ENCODE results near the gene DGCR2.
"Not testable (repeated sequence)": the region's sequence is repeated elsewhere in the genome, so short reads cannot be mapped to it uniquely, and the experiment has no call there.

Gene DGCR2

DNA sequence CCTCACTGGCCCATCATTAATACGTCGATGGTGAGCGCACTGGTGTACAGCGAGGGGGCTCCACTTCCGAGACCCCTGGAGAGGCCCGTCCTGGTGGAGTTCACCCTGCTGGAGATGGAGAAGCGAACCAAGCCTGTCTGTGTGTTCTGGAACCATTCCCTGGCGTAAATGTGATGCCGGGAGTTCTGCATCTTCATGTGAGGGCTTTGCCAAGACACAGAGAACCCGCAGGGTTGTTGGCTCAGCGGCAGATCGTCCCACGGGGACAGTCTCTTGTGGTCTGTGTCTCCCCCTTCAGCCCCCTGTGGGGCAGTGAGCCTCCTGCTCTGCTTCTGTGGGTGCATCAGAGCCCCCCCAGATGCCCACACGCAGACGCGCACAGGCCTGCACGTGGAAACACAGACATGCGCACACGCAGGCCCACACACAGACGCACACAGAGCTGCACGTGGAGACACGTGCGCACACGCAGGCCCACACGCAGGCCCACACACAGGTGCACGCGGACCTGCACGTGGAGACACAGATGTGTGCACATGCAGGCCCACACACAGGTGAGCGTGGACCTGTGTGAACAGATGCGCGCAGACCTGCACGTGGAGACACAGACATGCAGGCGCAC lies 130.3 kb downstream of the DGCR2 start:
- Histone ChIP-seq H3K4me2 (peak overlapping the region in 5 of 11 experiments; percentile 18 to 24 (median 23); a peak in 3 of 22 replicates), H3K27me3 (no peaks in the 10 kb centered on the region), H3K4me1 (peaks cover 14 to 30% (median 21%) of the 10 kb centered on the region in 10 experiments), H4K20me1 (peaks cover 0 to 9% (median 0%) of the 10 kb centered on the region in 11 experiments; a peak in 2 of 22 replicates), H3K36me3 (no peaks in the 10 kb centered on the region), H3K9me3 (replicated peaks in 1 of 11) (no peaks in the 10 kb centered on the region), H3K27ac (no peak overlapping the region), H3K4me3 (no peak overlapping the region), H3K9ac (peak overlapping the region in 2 of 11 experiments; percentile 11 to 14; a peak in 2 of 22 replicates)
- TF ChIP-seq Cebpa-rat (IDR thresholded peaks at IDR 0.05) = no peak

GRCh38 chr22:18991138-18991432 lies 131.1 kb downstream of the DGCR2 start:
- H3K36me3 ChIP-seq = no peaks in the 10 kb centered on the region
- H3K27me3 ChIP-seq = no peaks in the 10 kb centered on the region
- H4K20me1 ChIP-seq = peaks cover 0 to 9% (median 0%) of the 10 kb centered on the region in 11 experiments; a peak in 2 of 22 replicates
- H3K9ac ChIP-seq = no peak overlapping the region
- H3K4me2 ChIP-seq = no peak overlapping the region
- no peak overlapping the region for H3K27ac ChIP-seq
- no peaks in the 10 kb centered on the region for H3K9me3 ChIP-seq (replicated peaks in 1 of 11)
- TF ChIP-seq Cebpa-rat (IDR thresholded peaks at IDR 0.05) = no peak
- H3K4me1 ChIP-seq = peaks cover 14 to 30% (median 21%) of the 10 kb centered on the region in 10 experiments
- H3K4me3 ChIP-seq = no peak overlapping the region

GRCh38 chr22:18990355-18991137 lies 131.7 kb downstream of the DGCR2 start:
- Histone ChIP-seq H3K4me2 (no peak overlapping the region), H3K4me1 (peaks cover 13 to 26% (median 17%) of the 10 kb centered on the region in 10 experiments), H3K9ac (no peak overlapping the region), H3K27me3 (no peaks in the 10 kb centered on the region), H3K9me3 (replicated peaks in 1 of 11) (no peaks in the 10 kb centered on the region), H3K36me3 (no peaks in the 10 kb centered on the region), H3K4me3 (no peak overlapping the region), H4K20me1 (peaks cover 0 to 9% (median 0%) of the 10 kb centered on the region in 11 experiments; a peak in 2 of 22 replicates), H3K27ac (no peak overlapping the region)
- TF ChIP-seq Cebpa-rat (IDR thresholded peaks at IDR 0.05) = no peak

GRCh38 chr22:18988958-18989357 lies 133.3 kb downstream of the DGCR2 start:
- Histone ChIP-seq H3K9me3 (replicated peaks in 1 of 11) (no peaks in the 10 kb centered on the region), H3K4me2 (no peak overlapping the region)
- no peak for TF ChIP-seq Cebpa-rat (IDR thresholded peaks at IDR 0.05)

GRCh38 chr22:18987765-18988164 lies 134.4 kb downstream of the DGCR2 start:
- Histone ChIP-seq H3K36me3 (no peaks in the 10 kb centered on the region), H3K4me3 (no peak overlapping the region), H3K4me1 (peaks cover 0 to 10% (median 3%) of the 10 kb centered on the region in 10 experiments; a peak in 8 of 20 replicates), H3K27ac (no peak overlapping the region), H3K27me3 (no peaks in the 10 kb centered on the region), H3K9me3 (replicated peaks in 1 of 11) (no peaks in the 10 kb centered on the region), H3K9ac (no peak overlapping the region), H3K4me2 (no peak overlapping the region), H4K20me1 (peaks cover 0 to 9% (median 0%) of the 10 kb centered on the region in 11 experiments; a peak in 1 of 22 replicates)
- no peak for TF ChIP-seq Cebpa-rat (IDR thresholded peaks at IDR 0.05)

More at GRCh38 chr22:18988958-18989357, 133.3 kb downstream of the DGCR2 start:
- H3K27me3 ChIP-seq = no peaks in the 10 kb centered on the region
- no peaks in the 10 kb centered on the region for H3K36me3 ChIP-seq
- no peak overlapping the region for H3K4me3 ChIP-seq
- H3K4me1 ChIP-seq = peaks cover 0 to 10% (median 3%) of the 10 kb centered on the region in 10 experiments; a peak in 9 of 20 replicates
- no peak overlapping the region for H3K9ac ChIP-seq
- H4K20me1 ChIP-seq = peaks cover 0 to 9% (median 0%) of the 10 kb centered on the region in 11 experiments; a peak in 1 of 22 replicates
- H3K27ac ChIP-seq = no peak overlapping the region

- not testable (repeated sequence) for H3K4me1 ChIP-seq; H3K4me3 ChIP-seq; H3K4me2 ChIP-seq; H4K20me1 ChIP-seq; H3K9ac ChIP-seq; H3K27ac ChIP-seq; H3K9me3 ChIP-seq (replicated peaks in 1 of 11); H3K36me3 ChIP-seq; H3K27me3 ChIP-seq
Measured at GRCh38 chr22:18987114-18987513, 135.1 kb downstream of the DGCR2 start.

Measured in BLaER1 treated with 17β-estradiol and CSF1 and Interleukin-3, amounts not matched to agents 10 nM and 100 nM (cell line).